ENCODE data around the gene DLK1. TPM values are rescaled to one million over a fixed set of nuclear protein-coding genes. Genes with fewer than 3 reads are reported as not detected.
A peak's percentile ranks its signal among the peaks of the same experiment; 100 is the strongest.

Gene DLK1
- polyA plus RNA-seq, 2 of the 4 experiments (the other 2 are of a cell fraction): 0.06 TPM; not detected in 1

GRCh38 chr14:100779691-100780080 lies 53.0 kb downstream of the DLK1 start:
- no peak for FAIRE-seq
- no peak for TF ChIP-seq MAZ (IDR thresholded peaks at IDR 0.05; ENCODE audit: borderline replicate concordance, low read depth, low read length)
- no peak for TF ChIP-seq NFE2L2 (conservative IDR thresholded peaks at IDR 0.05; ENCODE audit: low read length)
- TF ChIP-seq ZSCAN20 (CRISPR knock-in tag; IDR thresholded peaks at IDR 0.05): no peak
- no peak for TF ChIP-seq POLR2AphosphoS2 (conservative IDR thresholded peaks at IDR 0.05; ENCODE audit: low read length)
- TF ChIP-seq GATA3 (IDR thresholded peaks at IDR 0.05; ENCODE audit: borderline replicate concordance): no peak
- TF ChIP-seq CBX2 (IDR thresholded peaks at IDR 0.05; ENCODE audit: borderline replicate concordance, low read depth): no peak
- TF ChIP-seq, protein P1, sequence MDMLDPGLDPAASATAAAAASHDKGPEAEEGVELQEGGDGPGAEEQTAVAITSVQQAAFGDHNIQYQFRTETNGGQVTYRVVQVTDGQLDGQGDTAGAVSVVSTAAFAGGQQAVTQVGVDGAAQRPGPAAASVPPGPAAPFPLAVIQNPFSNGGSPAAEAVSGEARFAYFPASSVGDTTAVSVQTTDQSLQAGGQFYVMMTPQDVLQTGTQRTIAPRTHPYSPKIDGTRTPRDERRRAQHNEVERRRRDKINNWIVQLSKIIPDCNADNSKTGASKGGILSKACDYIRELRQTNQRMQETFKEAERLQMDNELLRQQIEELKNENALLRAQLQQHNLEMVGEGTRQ (IDR thresholded peaks at IDR 0.05): 0 out of 2 replicates have a peak, but pooled peaks have one; percentile 6
- TF ChIP-seq, protein P2, sequence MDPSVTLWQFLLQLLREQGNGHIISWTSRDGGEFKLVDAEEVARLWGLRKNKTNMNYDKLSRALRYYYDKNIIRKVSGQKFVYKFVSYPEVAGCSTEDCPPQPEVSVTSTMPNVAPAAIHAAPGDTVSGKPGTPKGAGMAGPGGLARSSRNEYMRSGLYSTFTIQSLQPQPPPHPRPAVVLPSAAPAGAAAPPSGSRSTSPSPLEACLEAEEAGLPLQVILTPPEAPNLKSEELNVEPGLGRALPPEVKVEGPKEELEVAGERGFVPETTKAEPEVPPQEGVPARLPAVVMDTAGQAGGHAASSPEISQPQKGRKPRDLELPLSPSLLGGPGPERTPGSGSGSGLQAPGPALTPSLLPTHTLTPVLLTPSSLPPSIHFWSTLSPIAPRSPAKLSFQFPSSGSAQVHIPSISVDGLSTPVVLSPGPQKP (IDR thresholded peaks at IDR 0.05; ENCODE audit: low read depth, low read length): no peak
- ChIA-PET CTCF (no interaction called here), POLR2A (no interaction called here)
- no peak for DNase-seq (ENCODE audit: low read depth in 1 of 2, low spot score in 1 of 2)
- WGBS (ENCODE audit: missing lambda C conversion rate): 79% methylated on average over 13 of the region's 13 CpGs
- no peaks in the 10 kb centered on the region for H3K9me3 ChIP-seq
- no peak overlapping the region for H3K4me2 ChIP-seq
- no peaks in the 10 kb centered on the region for H3K4me1 ChIP-seq
- ATAC-seq: no peak
- H3K4me3 ChIP-seq: no peak overlapping the region
- H3K27ac ChIP-seq: no peak overlapping the region

GRCh38 chr14:100780246-100780645 lies 53.6 kb downstream of the DLK1 start:
- 64% methylated on average over 11 of the region's 12 CpGs for WGBS (ENCODE audit: missing lambda C conversion rate)
- CTCF ChIA-PET: no interaction called here
- FAIRE-seq (no peak), DNase-seq (ENCODE audit: low read depth in 1 of 2, low spot score in 1 of 2) (no peak), ATAC-seq (no peak)
- Histone ChIP-seq H3K4me3 (no peak overlapping the region), H3K9me3 (no peaks in the 10 kb centered on the region), H3K27ac (no peak overlapping the region), H3K4me2 (no peak overlapping the region), H3K4me1 (no peaks in the 10 kb centered on the region)
- TF ChIP-seq NPAS2 (CRISPR knock-in tag; IDR thresholded peaks at IDR 0.05; ENCODE audit: borderline replicate concordance) (no peak), POLR2AphosphoS2 (conservative IDR thresholded peaks at IDR 0.05; ENCODE audit: low read length) (no peak), ESRRA (IDR thresholded peaks at IDR 0.05; ENCODE audit: borderline replicate concordance, low read length) (no peak), HOXB5 (CRISPR knock-in tag; IDR thresholded peaks at IDR 0.05) (no peak), GATA3 (IDR thresholded peaks at IDR 0.05; ENCODE audit: borderline replicate concordance) (no peak), ATOH8 (CRISPR knock-in tag; IDR thresholded peaks at IDR 0.05; ENCODE audit: low read depth) (no peak), CBX2 (IDR thresholded peaks at IDR 0.05; ENCODE audit: borderline replicate concordance, low read depth) (no peak), FOSL2 (IDR thresholded peaks at IDR 0.05) (no peak), FOSL2 (CRISPR knock-in tag; IDR thresholded peaks at IDR 0.05) (no peak), BHLHE40 (IDR thresholded peaks at IDR 0.05; ENCODE audit: low read depth, low read length) (no peak), ZC3H11A (IDR thresholded peaks at IDR 0.05) (no peak), PHF8 (IDR thresholded peaks at IDR 0.05; ENCODE audit: borderline replicate concordance, low read depth) (no peak), TP53 (CRISPR knock-in tag; IDR thresholded peaks at IDR 0.05) (no peak), TFCP2L1 (CRISPR knock-in tag; IDR thresholded peaks at IDR 0.05) (no peak), SREBF2 (IDR thresholded peaks at IDR 0.05) (no peak), MAFK (IDR thresholded peaks at IDR 0.05; ENCODE audit: partially characterized antibody) (no peak), EHMT2 (IDR thresholded peaks at IDR 0.05; ENCODE audit: low read depth) (no peak), SMC3 (IDR thresholded peaks at IDR 0.05) (no peak)
- TF ChIP-seq, protein P1 (IDR thresholded peaks at IDR 0.05): no peak
- TF ChIP-seq, protein P3, sequence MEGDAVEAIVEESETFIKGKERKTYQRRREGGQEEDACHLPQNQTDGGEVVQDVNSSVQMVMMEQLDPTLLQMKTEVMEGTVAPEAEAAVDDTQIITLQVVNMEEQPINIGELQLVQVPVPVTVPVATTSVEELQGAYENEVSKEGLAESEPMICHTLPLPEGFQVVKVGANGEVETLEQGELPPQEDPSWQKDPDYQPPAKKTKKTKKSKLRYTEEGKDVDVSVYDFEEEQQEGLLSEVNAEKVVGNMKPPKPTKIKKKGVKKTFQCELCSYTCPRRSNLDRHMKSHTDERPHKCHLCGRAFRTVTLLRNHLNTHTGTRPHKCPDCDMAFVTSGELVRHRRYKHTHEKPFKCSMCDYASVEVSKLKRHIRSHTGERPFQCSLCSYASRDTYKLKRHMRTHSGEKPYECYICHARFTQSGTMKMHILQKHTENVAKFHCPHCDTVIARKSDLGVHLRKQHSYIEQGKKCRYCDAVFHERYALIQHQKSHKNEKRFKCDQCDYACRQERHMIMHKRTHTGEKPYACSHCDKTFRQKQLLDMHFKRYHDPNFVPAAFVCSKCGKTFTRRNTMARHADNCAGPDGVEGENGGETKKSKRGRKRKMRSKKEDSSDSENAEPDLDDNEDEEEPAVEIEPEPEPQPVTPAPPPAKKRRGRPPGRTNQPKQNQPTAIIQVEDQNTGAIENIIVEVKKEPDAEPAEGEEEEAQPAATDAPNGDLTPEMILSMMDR (IDR thresholded peaks at IDR 0.05): no peak
- TF ChIP-seq, protein P4, sequence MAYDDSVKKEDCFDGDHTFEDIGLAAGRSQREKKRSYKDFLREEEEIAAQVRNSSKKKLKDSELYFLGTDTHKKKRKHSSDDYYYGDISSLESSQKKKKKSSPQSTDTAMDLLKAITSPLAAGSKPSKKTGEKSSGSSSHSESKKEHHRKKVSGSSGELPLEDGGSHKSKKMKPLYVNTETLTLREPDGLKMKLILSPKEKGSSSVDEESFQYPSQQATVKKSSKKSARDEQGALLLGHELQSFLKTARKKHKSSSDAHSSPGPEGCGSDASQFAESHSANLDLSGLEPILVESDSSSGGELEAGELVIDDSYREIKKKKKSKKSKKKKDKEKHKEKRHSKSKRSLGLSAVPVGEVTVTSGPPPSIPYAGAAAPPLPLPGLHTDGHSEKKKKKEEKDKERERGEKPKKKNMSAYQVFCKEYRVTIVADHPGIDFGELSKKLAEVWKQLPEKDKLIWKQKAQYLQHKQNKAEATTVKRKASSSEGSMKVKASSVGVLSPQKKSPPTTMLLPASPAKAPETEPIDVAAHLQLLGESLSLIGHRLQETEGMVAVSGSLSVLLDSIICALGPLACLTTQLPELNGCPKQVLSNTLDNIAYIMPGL (CRISPR knock-in tag; IDR thresholded peaks at IDR 0.05; ENCODE audit: borderline replicate concordance): no peak
- POLR2A ChIA-PET: no interaction called here

Measured in A549 (cell line).